Neural cell (in vitro differentiated cells): Measurements from ENCODE around the gene GORASP2. TPM values are rescaled to one million over a fixed set of nuclear protein-coding genes. Genes with fewer than 3 reads are reported as not detected.

ENCODE experiments used
- H2AFZ ChIP-seq: fragments of 200-600, 300-800 bp; sonication (generic), shearing (Covaris generic); 2 replicates; pipeline ENCODE4 v1.6.0; 2014; ENCODE audit warnings: low read depth, mild to moderate bottlenecking, antibody characterized with exemption, low read length, moderate library complexity
- H3F3A ChIP-seq: fragments of 200-600 bp; shearing (Covaris generic); 2 replicates; pipeline ENCODE4 v1.6.1; 2016; ENCODE audit warnings: mild to moderate bottlenecking, moderate library complexity, mixed read lengths, antibody characterized with exemption, low read length; ENCODE audit not compliant: insufficient read depth, poor library complexity, severe bottlenecking
- H3K27ac ChIP-seq: fragments of 200-600, 300-800 bp; sonication (generic), shearing (Covaris generic); 2 replicates; pipeline ENCODE4 v1.5.1; 2014; ENCODE audit warnings: mild to moderate bottlenecking, low read length, moderate library complexity
- H3K27me3 ChIP-seq: fragments of 300-800, 200-600 bp; sonication (generic), shearing (Covaris generic); 2 replicates; pipeline ENCODE4 v1.6.0; 2014; ENCODE audit warnings: mild to moderate bottlenecking, low read depth, low read length, moderate library complexity; ENCODE audit not compliant: insufficient read depth
- H3K36me3 ChIP-seq: fragments of 300-800, 200-600 bp; sonication (generic), shearing (Covaris generic); 2 replicates; pipeline ENCODE4 v1.5.1; 2014; ENCODE audit warnings: mild to moderate bottlenecking, antibody characterized with exemption, low read length, moderate library complexity; ENCODE audit not compliant: insufficient read depth
- H3K4me2 ChIP-seq: fragments of 300-800, 200-600 bp; sonication (generic), shearing (Covaris generic); 2 replicates; pipeline ENCODE4 v1.6.0; 2014; ENCODE audit warnings: mild to moderate bottlenecking, low read length
- H3K4me3 ChIP-seq: fragments of 300-800, 200-600 bp; sonication (generic), shearing (Covaris generic); 2 replicates; pipeline ENCODE4 v1.5.1; 2014; ENCODE audit warnings: mild to moderate bottlenecking, low read length, moderate library complexity
- H3K79me2 ChIP-seq: fragments of 200-600 bp; shearing (Covaris generic); replicated peaks from 2 replicates; pipeline ENCODE4 v1.6.0; 2014; ENCODE audit warnings: mild to moderate bottlenecking, low read length, moderate library complexity; ENCODE audit not compliant: insufficient read depth
- H3K9ac ChIP-seq: fragments of 300-800, 200-600 bp; sonication (generic), shearing (Covaris generic); 2 replicates; pipeline ENCODE4 v1.6.1; 2016; ENCODE audit warnings: mild to moderate bottlenecking, low read length, mixed read lengths
- H3K9me2 ChIP-seq: fragments of 200-600 bp; shearing (Covaris generic); 2 replicates; pipeline ENCODE4 v1.6.1; 2016; ENCODE audit warnings: mild to moderate bottlenecking, low read length, mixed read lengths; ENCODE audit not compliant: insufficient read depth
- H3K9me3 ChIP-seq: fragments of 200-600, 300-800 bp; sonication (generic), shearing (Covaris generic); 2 replicates; pipeline ENCODE4 v1.6.1; 2016; ENCODE audit warnings: mild to moderate bottlenecking, mixed run types, low read length, moderate library complexity, mixed read lengths
- H4K20me1 ChIP-seq: fragments of 200-600 bp; shearing (Covaris generic); 2 replicates; pipeline ENCODE4 v1.6.1; 2016; ENCODE audit warnings: mild to moderate bottlenecking, mixed run types; ENCODE audit not compliant: insufficient read depth
- CTCF ChIP-seq: fragments of 450-650 bp; IDR thresholded peaks from 2 replicates; pipeline ENCODE4 v1.5.1; 2014; ENCODE audit warnings: antibody characterized with exemption, mild to moderate bottlenecking, moderate library complexity; ENCODE audit not compliant: poor library complexity, severe bottlenecking
- EP300 ChIP-seq: fragments of 450-650 bp; conservative IDR thresholded peaks from 2 replicates; pipeline ENCODE4 v1.6.1; 2014; ENCODE audit warnings: antibody characterized with exemption, mild to moderate bottlenecking, moderate library complexity; ENCODE audit not compliant: poor library complexity, severe bottlenecking
- EZH2 ChIP-seq: fragments of 200-600, 300-800 bp; shearing (Covaris generic), sonication (generic); IDR thresholded peaks from 2 replicates; pipeline ENCODE4 v1.6.1; 2014; ENCODE audit warnings: antibody characterized with exemption, low read length, borderline replicate concordance, mild to moderate bottlenecking; ENCODE audit not compliant: insufficient read depth, poor library complexity, severe bottlenecking
- MXI1 ChIP-seq: fragments of 450-650 bp; conservative IDR thresholded peaks from 2 replicates; pipeline ENCODE4 v1.6.1; 2014; ENCODE audit warnings: antibody characterized with exemption, mild to moderate bottlenecking; ENCODE audit not compliant: poor library complexity, severe bottlenecking
- POLR2AphosphoS5 ChIP-seq: IDR thresholded peaks from 2 replicates; pipeline ENCODE4 v1.6.1; 2012
- RAD21 ChIP-seq: fragments of 450-650 bp; conservative IDR thresholded peaks from 2 replicates; pipeline ENCODE4 v1.6.1; 2014; ENCODE audit warnings: antibody characterized with exemption, mild to moderate bottlenecking, moderate library complexity
- REST ChIP-seq: IDR thresholded peaks from 2 replicates; pipeline ENCODE4 v1.6.1; 2012; ENCODE audit warnings: borderline replicate concordance
- SMC3 ChIP-seq: fragments of 450-650 bp; conservative IDR thresholded peaks from 2 replicates; pipeline ENCODE4 v1.6.1; 2014; ENCODE audit warnings: antibody characterized with exemption, mild to moderate bottlenecking, moderate library complexity; ENCODE audit not compliant: poor library complexity
- TAF1 ChIP-seq: IDR thresholded peaks from 2 replicates; pipeline ENCODE4 v1.6.1; 2012; ENCODE audit warnings: low read depth
- polyA plus RNA-seq: library from polyadenylated mRNA; depleted of rRNA; stranded (reverse); fragments of >200 nt; gene quantifications from 2 replicates; pipeline ENCODE4 v1.2.3, GENCODE V29; 2014

GORASP2 gene
- polyA plus RNA-seq, 1 donor from 2014 or later = 20.4 TPM

GRCh38 chr2:170943041-170943440 is 14.0 kb downstream of the GORASP2 start:
- H3K9ac ChIP-seq = no peak overlapping the region
- no peaks in the 10 kb centered on the region for H3K36me3 ChIP-seq
- H3K4me3 ChIP-seq = no peak overlapping the region
- H3K27me3 ChIP-seq = no peaks in the 10 kb centered on the region
- no peak for TF ChIP-seq MXI1
- TF ChIP-seq REST = no peak
- no peak for TF ChIP-seq TAF1
- no peak for TF ChIP-seq RAD21
- no peak for TF ChIP-seq EZH2
- TF ChIP-seq CTCF = no peak
- TF ChIP-seq SMC3 = no peak
- TF ChIP-seq POLR2AphosphoS5 = no peak
- no peak for TF ChIP-seq EP300
- no peaks in the 10 kb centered on the region for H3K9me2 ChIP-seq
- H2AFZ ChIP-seq = no peak overlapping the region
- H3K9me3 ChIP-seq = no peaks in the 10 kb centered on the region
- no peaks in the 10 kb centered on the region for H3F3A ChIP-seq
- H3K27ac ChIP-seq = no peak overlapping the region
- H3K4me2 ChIP-seq = no peak overlapping the region
- H3K79me2 ChIP-seq = peaks cover 88% of the 10 kb centered on the region
- no peaks in the 10 kb centered on the region for H4K20me1 ChIP-seq

- Histone ChIP-seq H3K36me3 (no peaks in the 10 kb centered on the region), H3K9me2 (no peaks in the 10 kb centered on the region), H3K27me3 (no peaks in the 10 kb centered on the region), H3K9ac (no peak overlapping the region), H3K4me3 (no peak overlapping the region), H3K79me2 (peaks cover 83% of the 10 kb centered on the region), H3K27ac (no peak overlapping the region), H3K9me3 (no peaks in the 10 kb centered on the region), H2AFZ (no peak overlapping the region), H3K4me2 (no peak overlapping the region), H3F3A (no peaks in the 10 kb centered on the region), H4K20me1 (no peaks in the 10 kb centered on the region)
- no peak for TF ChIP-seq SMC3
- no peak for TF ChIP-seq POLR2AphosphoS5
- TF ChIP-seq MXI1 = no peak
- no peak for TF ChIP-seq EZH2
Measured at GRCh38 chr2:170943596-170943995, 14.5 kb downstream of the GORASP2 start.
